HepG2 (cell line): ENCODE measurements around the gene AMZ1.

Experiments
- CTCF ChIP-seq: sonication (generic); formaldehyde crosslinking; IDR thresholded peaks from 2 replicates; pipeline ENCODE4 v1.5.0; 2020; ENCODE audit warnings: mild to moderate bottlenecking, missing genetic modification reagents, moderate library complexity
- FOSL1 ChIP-seq: sonication (generic); formaldehyde crosslinking; IDR thresholded peaks from 2 replicates; pipeline ENCODE4 v1.9.0; 2021; ENCODE audit warnings: missing genetic modification reagents, borderline replicate concordance
- ZNF569 ChIP-seq: sonication (generic); formaldehyde crosslinking; IDR thresholded peaks from 2 replicates; pipeline ENCODE4 v1.5.0; 2020; ENCODE audit warnings: mild to moderate bottlenecking, missing genetic modification reagents, moderate library complexity, borderline replicate concordance

GRCh38 chr7:2645274-2645868 lies 42.6 kb upstream of the AMZ1 start:
- TF ChIP-seq FOSL1 (CRISPR knock-in tag) (no peak), CTCF (CRISPR knock-in tag) (no peak), ZNF569 (CRISPR knock-in tag) (no peak)
